ENCODE results near the gene ACO1.
A peak's percentile ranks its signal among the peaks of the same experiment; 100 is the strongest.
"Not testable (repeated sequence)": the region's sequence is repeated elsewhere in the genome, so short reads cannot be mapped to it uniquely, and the experiment has no call there.

Gene ACO1

GRCh38 chr9:32353476-32353875, 31.0 kb upstream of the ACO1 start:
- not testable (repeated sequence) for H3K9ac ChIP-seq (ENCODE audit: low read depth, low read length); H3K9me3 ChIP-seq (ENCODE audit: control insufficient read depth, insufficient read depth, low read length); H3K4me1 ChIP-seq (ENCODE audit: control insufficient read depth, insufficient read depth, low read length)

DNA sequence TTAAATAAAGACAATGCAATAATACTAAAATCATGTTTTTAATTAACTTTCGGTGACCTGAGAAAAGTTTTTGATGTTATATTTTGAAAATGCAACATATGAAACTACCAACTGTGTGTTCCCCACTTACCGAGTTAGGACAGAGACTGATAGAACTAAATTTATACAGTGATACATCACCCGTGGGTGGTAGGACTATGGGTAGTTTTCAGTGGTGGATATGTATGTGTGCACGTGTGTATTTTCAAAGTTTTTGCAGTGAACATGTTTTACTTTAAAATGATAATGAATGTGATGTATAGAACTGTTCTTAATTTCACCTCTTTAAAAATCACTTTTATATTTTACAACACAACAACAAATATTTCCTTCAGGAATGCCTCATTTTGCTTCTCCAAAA, 25.0 kb upstream of the ACO1 start:
- no peak overlapping the region for H3K4me3 ChIP-seq (ENCODE audit: low read depth, low read length)
- no peaks in the 10 kb centered on the region for H3K36me3 ChIP-seq (ENCODE audit: control insufficient read depth, insufficient read depth, low read length)
- H3K9me3 ChIP-seq (ENCODE audit: control insufficient read depth, insufficient read depth, low read length), result no peaks in the 10 kb centered on the region
- H3K4me1 ChIP-seq (ENCODE audit: control insufficient read depth, insufficient read depth, low read length), result no peaks in the 10 kb centered on the region
- H3K27me3 ChIP-seq (ENCODE audit: control insufficient read depth, insufficient read depth, low read length), result no peaks in the 10 kb centered on the region
- H3K9ac ChIP-seq (ENCODE audit: low read depth, low read length), result no peak overlapping the region

More at GRCh38 chr9:32353476-32353875, 31.0 kb upstream of the ACO1 start:
- H3K4me3 ChIP-seq (ENCODE audit: low read depth, low read length); H3K27me3 ChIP-seq (ENCODE audit: control insufficient read depth, insufficient read depth, low read length); H3K36me3 ChIP-seq (ENCODE audit: control insufficient read depth, insufficient read depth, low read length): not testable (repeated sequence)

DNA sequence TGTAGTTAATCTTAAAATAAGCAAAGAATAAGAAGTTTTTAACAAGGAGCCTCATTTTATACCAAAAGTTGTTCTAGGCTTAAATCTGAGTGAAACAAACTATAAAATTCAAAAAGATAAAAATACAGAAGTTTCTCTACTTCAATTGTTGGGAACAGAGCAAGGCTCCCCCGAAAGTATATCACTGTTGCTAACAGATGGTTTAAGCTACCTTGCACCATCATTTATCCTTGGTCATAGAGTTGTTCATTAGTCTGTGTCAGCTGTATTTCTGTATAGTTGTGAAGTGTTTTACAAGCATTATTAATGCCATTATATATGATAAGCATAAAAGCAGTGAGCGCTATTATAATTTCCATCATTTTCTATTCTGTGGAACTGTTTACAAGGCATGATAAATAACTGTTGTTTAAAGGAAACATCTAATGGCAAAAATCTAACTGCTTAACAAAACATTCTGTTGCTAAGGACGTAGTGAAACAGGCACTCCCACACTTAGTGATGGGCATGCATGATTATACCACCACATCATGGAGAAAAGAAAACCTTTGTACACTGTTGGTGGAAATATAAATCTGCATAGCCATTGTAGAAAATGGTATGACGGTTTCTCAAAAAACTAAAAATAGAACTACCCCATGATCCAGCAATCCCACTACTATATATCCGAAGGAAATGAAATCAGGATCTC, 23.3 kb upstream of the ACO1 start:
- H3K4me3 ChIP-seq (ENCODE audit: low read depth, low read length), result no peak overlapping the region
- no peaks in the 10 kb centered on the region for H3K9me3 ChIP-seq (ENCODE audit: control insufficient read depth, insufficient read depth, low read length)
- H3K9ac ChIP-seq (ENCODE audit: low read depth, low read length), result no peak overlapping the region
- H3K4me1 ChIP-seq (ENCODE audit: control insufficient read depth, insufficient read depth, low read length), result no peaks in the 10 kb centered on the region
- no peaks in the 10 kb centered on the region for H3K27me3 ChIP-seq (ENCODE audit: control insufficient read depth, insufficient read depth, low read length)
- no peaks in the 10 kb centered on the region for H3K36me3 ChIP-seq (ENCODE audit: control insufficient read depth, insufficient read depth, low read length)

- no peaks in the 10 kb centered on the region for H3K9me3 ChIP-seq (ENCODE audit: control insufficient read depth, insufficient read depth, low read length)
- no peaks in the 10 kb centered on the region for H3K36me3 ChIP-seq (ENCODE audit: control insufficient read depth, insufficient read depth, low read length)
- H3K4me3 ChIP-seq (ENCODE audit: low read depth, low read length), result no peak overlapping the region
- H3K4me1 ChIP-seq (ENCODE audit: control insufficient read depth, insufficient read depth, low read length), result no peaks in the 10 kb centered on the region
- no peak overlapping the region for H3K9ac ChIP-seq (ENCODE audit: low read depth, low read length)
- no peaks in the 10 kb centered on the region for H3K27me3 ChIP-seq (ENCODE audit: control insufficient read depth, insufficient read depth, low read length)
Measured at GRCh38 chr9:32371279-32371678, 13.2 kb upstream of the ACO1 start.

DNA sequence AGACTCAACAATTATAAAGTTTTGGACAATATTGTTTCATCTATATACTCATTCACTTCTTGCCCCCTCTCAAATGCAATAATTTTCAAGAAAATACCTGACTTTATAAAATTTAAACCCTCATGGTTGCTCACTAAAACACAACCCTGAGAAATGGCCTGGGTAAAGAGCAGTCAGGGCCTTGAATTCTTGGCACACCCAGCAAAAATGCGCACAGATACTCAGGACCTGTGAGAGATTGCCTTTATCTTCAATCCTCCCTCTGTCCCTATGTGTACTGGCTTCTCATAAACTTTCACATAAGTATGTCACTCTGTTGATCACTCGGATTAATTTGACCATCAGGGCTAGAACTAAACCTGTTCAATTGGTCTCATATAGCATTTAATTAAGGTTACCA, 12.8 kb upstream of the ACO1 start:
- no peaks in the 10 kb centered on the region for H3K27me3 ChIP-seq (ENCODE audit: control insufficient read depth, insufficient read depth, low read length)
- no peaks in the 10 kb centered on the region for H3K4me1 ChIP-seq (ENCODE audit: control insufficient read depth, insufficient read depth, low read length)
- no peak overlapping the region for H3K4me3 ChIP-seq (ENCODE audit: low read depth, low read length)
- no peaks in the 10 kb centered on the region for H3K36me3 ChIP-seq (ENCODE audit: control insufficient read depth, insufficient read depth, low read length)
- no peaks in the 10 kb centered on the region for H3K9me3 ChIP-seq (ENCODE audit: control insufficient read depth, insufficient read depth, low read length)
- H3K9ac ChIP-seq (ENCODE audit: low read depth, low read length), result no peak overlapping the region

- H3K4me3 ChIP-seq (ENCODE audit: low read depth, low read length), result no peak overlapping the region
- H3K9me3 ChIP-seq (ENCODE audit: control insufficient read depth, insufficient read depth, low read length), result no peaks in the 10 kb centered on the region
- no peaks in the 10 kb centered on the region for H3K4me1 ChIP-seq (ENCODE audit: control insufficient read depth, insufficient read depth, low read length)
- no peak overlapping the region for H3K9ac ChIP-seq (ENCODE audit: low read depth, low read length)
- H3K27me3 ChIP-seq (ENCODE audit: control insufficient read depth, insufficient read depth, low read length), result peaks cover 3% of the 10 kb centered on the region
- H3K36me3 ChIP-seq (ENCODE audit: control insufficient read depth, insufficient read depth, low read length), result no peaks in the 10 kb centered on the region
Measured at GRCh38 chr9:32376285-32376684, 8.2 kb upstream of the ACO1 start.

DNA sequence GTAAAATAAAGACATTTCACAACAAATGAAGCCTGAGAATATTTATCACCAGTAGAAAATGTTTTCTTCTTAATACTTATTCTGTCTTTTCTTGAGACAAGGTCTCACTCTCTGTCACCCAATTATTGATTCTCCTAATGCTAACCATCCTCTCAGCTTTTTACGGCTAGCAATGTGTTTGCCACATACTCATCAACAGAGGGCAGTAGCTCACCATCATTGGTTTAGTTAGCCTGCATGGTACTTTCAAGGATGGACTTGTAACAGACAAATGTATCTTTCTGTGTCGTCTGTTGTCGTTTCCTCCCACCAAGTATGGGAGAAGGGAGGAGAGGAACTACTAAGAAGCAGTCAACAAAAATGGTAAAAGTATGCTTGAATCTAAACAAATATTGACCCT, 5.9 kb upstream of the ACO1 start:
- no peaks in the 10 kb centered on the region for H3K9me3 ChIP-seq (ENCODE audit: control insufficient read depth, insufficient read depth, low read length)
- H3K4me3 ChIP-seq (ENCODE audit: low read depth, low read length), result no peak overlapping the region
- H3K27me3 ChIP-seq (ENCODE audit: control insufficient read depth, insufficient read depth, low read length), result peaks cover 24% of the 10 kb centered on the region
- H3K36me3 ChIP-seq (ENCODE audit: control insufficient read depth, insufficient read depth, low read length), result no peaks in the 10 kb centered on the region
- H3K9ac ChIP-seq (ENCODE audit: low read depth, low read length), result no peak overlapping the region
- no peaks in the 10 kb centered on the region for H3K4me1 ChIP-seq (ENCODE audit: control insufficient read depth, insufficient read depth, low read length)

DNA sequence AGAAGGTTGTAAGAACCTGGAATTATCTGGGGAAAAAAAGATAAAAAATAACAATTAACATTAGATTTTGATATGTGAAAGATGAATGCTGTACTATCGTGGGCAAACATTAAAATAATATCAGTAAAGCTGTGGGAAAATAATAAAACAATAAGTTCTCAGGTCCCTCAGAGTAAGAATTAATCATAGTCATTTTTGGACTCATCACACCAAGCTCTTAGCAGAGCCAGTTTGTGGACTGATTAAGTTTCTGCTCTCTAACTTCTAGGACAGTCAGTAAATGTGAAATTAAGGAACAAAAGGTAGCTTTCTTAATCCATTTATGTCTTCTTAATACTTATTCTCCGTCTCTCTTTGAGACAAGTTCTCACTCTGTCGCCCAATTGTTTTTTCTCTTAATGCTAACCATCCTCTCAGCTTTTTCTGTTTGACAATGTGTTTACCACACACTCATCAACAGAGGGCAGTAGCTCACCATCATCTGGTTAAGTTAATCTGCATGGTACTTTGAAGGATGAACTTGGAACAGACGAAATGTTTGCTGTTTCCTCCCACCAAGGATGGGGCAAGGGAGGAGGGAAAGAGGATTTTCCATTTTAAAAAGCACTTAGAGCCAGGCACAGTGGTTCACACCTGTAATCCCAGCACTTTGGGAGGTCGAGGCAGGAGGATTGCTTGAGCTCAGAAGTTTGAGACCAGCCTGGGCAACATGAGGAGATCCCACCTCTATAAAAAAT, 5.3 kb upstream of the ACO1 start:
- Histone ChIP-seq H3K9ac (ENCODE audit: low read depth, low read length) (no peak overlapping the region), H3K27me3 (ENCODE audit: control insufficient read depth, insufficient read depth, low read length) (peaks cover 30% of the 10 kb centered on the region), H3K36me3 (ENCODE audit: control insufficient read depth, insufficient read depth, low read length) (no peaks in the 10 kb centered on the region), H3K9me3 (ENCODE audit: control insufficient read depth, insufficient read depth, low read length) (no peaks in the 10 kb centered on the region), H3K4me1 (ENCODE audit: control insufficient read depth, insufficient read depth, low read length) (no peaks in the 10 kb centered on the region), H3K4me3 (ENCODE audit: low read depth, low read length) (no peak overlapping the region)

GRCh38 chr9:32380944-32381343, 3.5 kb upstream of the ACO1 start:
- no peaks in the 10 kb centered on the region for H3K36me3 ChIP-seq (ENCODE audit: control insufficient read depth, insufficient read depth, low read length)
- H3K27me3 ChIP-seq (ENCODE audit: control insufficient read depth, insufficient read depth, low read length), result peaks cover 37% of the 10 kb centered on the region
- no peak overlapping the region for H3K9ac ChIP-seq (ENCODE audit: low read depth, low read length)
- no peaks in the 10 kb centered on the region for H3K9me3 ChIP-seq (ENCODE audit: control insufficient read depth, insufficient read depth, low read length)
- H3K4me1 ChIP-seq (ENCODE audit: control insufficient read depth, insufficient read depth, low read length), result peaks cover 3% of the 10 kb centered on the region
- no peak overlapping the region for H3K4me3 ChIP-seq (ENCODE audit: low read depth, low read length)

DNA sequence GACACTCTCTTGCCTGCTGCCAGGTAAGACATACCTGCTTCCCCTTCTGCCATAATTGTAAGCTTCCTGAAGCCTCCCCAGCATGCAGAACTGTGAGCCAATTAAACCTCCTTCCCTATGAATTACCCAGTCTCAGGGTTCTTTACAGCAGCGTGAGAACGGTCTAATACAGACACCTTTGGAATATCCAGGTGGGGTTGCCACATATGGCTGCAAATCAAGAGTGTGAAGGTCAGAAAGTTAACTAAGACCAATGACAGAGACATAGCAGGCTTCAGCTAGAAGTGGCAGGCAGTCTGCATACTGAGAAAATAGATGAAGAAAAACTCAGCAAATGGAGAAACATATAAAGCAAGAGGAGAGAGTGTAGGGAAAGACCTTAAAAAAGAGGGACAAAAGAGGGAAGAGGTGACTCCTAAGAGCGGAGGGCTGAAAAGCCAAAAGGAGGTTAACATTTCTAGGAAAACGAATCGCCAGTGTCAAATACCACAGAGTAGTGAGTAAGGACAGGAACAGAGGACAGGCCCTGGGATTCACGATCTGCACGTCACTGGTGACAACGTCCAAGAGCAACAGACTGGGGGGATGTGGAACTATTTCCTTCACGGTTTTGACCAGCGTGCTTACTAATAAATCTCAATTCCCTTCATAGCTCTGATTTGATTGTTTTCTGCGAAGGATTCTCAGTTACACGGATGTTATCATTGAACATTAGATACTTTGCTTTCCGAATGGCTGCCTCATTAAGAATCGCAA, 1.7 kb upstream of the ACO1 start:
- no peaks in the 10 kb centered on the region for H3K36me3 ChIP-seq (ENCODE audit: control insufficient read depth, insufficient read depth, low read length)
- peaks cover 37% of the 10 kb centered on the region for H3K27me3 ChIP-seq (ENCODE audit: control insufficient read depth, insufficient read depth, low read length)
- H3K4me3 ChIP-seq (ENCODE audit: low read depth, low read length), result no peak overlapping the region
- H3K4me1 ChIP-seq (ENCODE audit: control insufficient read depth, insufficient read depth, low read length), result peaks cover 3% of the 10 kb centered on the region
- no peaks in the 10 kb centered on the region for H3K9me3 ChIP-seq (ENCODE audit: control insufficient read depth, insufficient read depth, low read length)
- no peak overlapping the region for H3K9ac ChIP-seq (ENCODE audit: low read depth, low read length)

GRCh38 chr9:32384002-32384363, 460 bp upstream of the ACO1 start:
- no peak overlapping the region for H3K9ac ChIP-seq (ENCODE audit: low read depth, low read length)

More at GRCh38 chr9:32384002-32384363, 460 bp upstream of the ACO1 start:
- Histone ChIP-seq H3K36me3 (ENCODE audit: control insufficient read depth, insufficient read depth, low read length) (no peaks in the 10 kb centered on the region), H3K9me3 (ENCODE audit: control insufficient read depth, insufficient read depth, low read length) (no peaks in the 10 kb centered on the region), H3K4me1 (ENCODE audit: control insufficient read depth, insufficient read depth, low read length) (peaks cover 3% of the 10 kb centered on the region), H3K27me3 (ENCODE audit: control insufficient read depth, insufficient read depth, low read length) (peaks cover 37% of the 10 kb centered on the region), H3K4me3 (ENCODE audit: low read depth, low read length) (peak overlapping the region; percentile 80)

All from iPS-15b (cell line).